SK-N-SH treated with all-trans-retinoic acid at 6 μM for 48 hours (cell line): ENCODE data around the gene ADAMTS9.
A peak's percentile ranks its signal among the peaks of the same experiment; 100 is the strongest.

Experiments used
- ATAC-seq: fragments of 200-7000 bp; cut with Tn5 transposase; 3 replicates; pipeline ENCODE4 v1.9.1; 2020; ENCODE audit warnings: mild to moderate bottlenecking, moderate library complexity
- BACH2 ChIP-seq: fragments of 250-450 bp; sonication (Bioruptor Pico); IDR thresholded peaks from 2 replicates; pipeline ENCODE4 v1.9.0; 2021; ENCODE audit warnings: mild to moderate bottlenecking, borderline replicate concordance
- CSDC2 ChIP-seq: fragments of 250-450 bp; sonication (Bioruptor Pico); IDR thresholded peaks from 2 replicates; pipeline ENCODE4 v1.5.0; 2020; ENCODE audit warnings: mild to moderate bottlenecking, moderate library complexity
- CSRNP3 ChIP-seq: fragments of 250-450 bp; sonication (Bioruptor Pico); IDR thresholded peaks from 2 replicates; pipeline ENCODE4 v1.5.1; 2021; ENCODE audit warnings: mild to moderate bottlenecking, moderate library complexity
- ESRRG ChIP-seq: fragments of 250-450 bp; sonication (Bioruptor Pico); IDR thresholded peaks from 2 replicates; pipeline ENCODE4 v1.6.1; 2021; ENCODE audit warnings: mild to moderate bottlenecking
- GLIS3 ChIP-seq: fragments of 250-450 bp; sonication (Bioruptor Pico); IDR thresholded peaks from 2 replicates; pipeline ENCODE4 v1.5.0; 2020; ENCODE audit warnings: mild to moderate bottlenecking, moderate library complexity
- ISL1 ChIP-seq: fragments of 250-450 bp; sonication (Bioruptor Pico); IDR thresholded peaks from 2 replicates; pipeline ENCODE4 v2.1.2; 2022; ENCODE audit warnings: mild to moderate bottlenecking, moderate library complexity
- OSR1 ChIP-seq: fragments of 250-450 bp; sonication (Bioruptor Pico); IDR thresholded peaks from 2 replicates; pipeline ENCODE4 v1.8.0; 2022; ENCODE audit warnings: moderate library complexity, mild to moderate bottlenecking, inconsistent platforms
- POU6F1 ChIP-seq: fragments of 250-450 bp; sonication (Bioruptor Pico); IDR thresholded peaks from 2 replicates; pipeline ENCODE4 v1.8.0; 2021; ENCODE audit warnings: low read depth, mild to moderate bottlenecking, moderate library complexity, borderline replicate concordance
- PPARA ChIP-seq: fragments of 250-450 bp; sonication (Bioruptor Pico); IDR thresholded peaks from 2 replicates; pipeline ENCODE4 v1.5.0; 2020; ENCODE audit warnings: mild to moderate bottlenecking, borderline replicate concordance
- SNAI2 ChIP-seq: fragments of 250-450 bp; sonication (Bioruptor Pico); IDR thresholded peaks from 2 replicates; pipeline ENCODE4 v1.5.0; 2020; ENCODE audit warnings: mild to moderate bottlenecking, moderate library complexity
- TCF4 ChIP-seq: fragments of 250-450 bp; sonication (Bioruptor Pico); IDR thresholded peaks from 2 replicates; pipeline ENCODE4 v1.8.0; 2021; ENCODE audit warnings: mild to moderate bottlenecking, moderate library complexity, borderline replicate concordance
- TSHZ2 ChIP-seq: fragments of 250-450 bp; sonication (Bioruptor Pico); IDR thresholded peaks from 2 replicates; pipeline ENCODE4 v1.5.0; 2020; ENCODE audit warnings: mild to moderate bottlenecking, moderate library complexity
- ZC3H10 ChIP-seq: fragments of 250-450 bp; sonication (Bioruptor Pico); IDR thresholded peaks from 2 replicates; pipeline ENCODE4 v1.5.1; 2021; ENCODE audit warnings: mild to moderate bottlenecking, moderate library complexity
- ZFP3 ChIP-seq: fragments of 250-450 bp; sonication (Bioruptor Pico); IDR thresholded peaks from 2 replicates; pipeline ENCODE4 v1.5.0; 2020; ENCODE audit warnings: mild to moderate bottlenecking, moderate library complexity
- ZNF565 ChIP-seq: fragments of 450-650 bp; formaldehyde crosslinking; conservative IDR thresholded peaks from 2 replicates; pipeline ENCODE4 v1.5.0; 2020; ENCODE audit warnings: low read depth, mild to moderate bottlenecking, moderate library complexity
- ZNF70 ChIP-seq: fragments of 450-650 bp; formaldehyde crosslinking; IDR thresholded peaks from 2 replicates; pipeline ENCODE4 v1.5.0; 2020; ENCODE audit warnings: mild to moderate bottlenecking, moderate library complexity
- ZNF8 ChIP-seq: fragments of 450-650 bp; formaldehyde crosslinking; IDR thresholded peaks from 2 replicates; pipeline ENCODE4 v1.5.0; 2020; ENCODE audit warnings: mild to moderate bottlenecking, moderate library complexity
- TF ChIP-seq, protein P1 (sequence below): fragments of 250-450 bp; sonication (Bioruptor Pico); IDR thresholded peaks from 2 replicates; pipeline ENCODE4 v1.8.0; 2020; ENCODE audit warnings: mild to moderate bottlenecking, moderate library complexity, borderline replicate concordance

The ADAMTS9 gene

DNA sequence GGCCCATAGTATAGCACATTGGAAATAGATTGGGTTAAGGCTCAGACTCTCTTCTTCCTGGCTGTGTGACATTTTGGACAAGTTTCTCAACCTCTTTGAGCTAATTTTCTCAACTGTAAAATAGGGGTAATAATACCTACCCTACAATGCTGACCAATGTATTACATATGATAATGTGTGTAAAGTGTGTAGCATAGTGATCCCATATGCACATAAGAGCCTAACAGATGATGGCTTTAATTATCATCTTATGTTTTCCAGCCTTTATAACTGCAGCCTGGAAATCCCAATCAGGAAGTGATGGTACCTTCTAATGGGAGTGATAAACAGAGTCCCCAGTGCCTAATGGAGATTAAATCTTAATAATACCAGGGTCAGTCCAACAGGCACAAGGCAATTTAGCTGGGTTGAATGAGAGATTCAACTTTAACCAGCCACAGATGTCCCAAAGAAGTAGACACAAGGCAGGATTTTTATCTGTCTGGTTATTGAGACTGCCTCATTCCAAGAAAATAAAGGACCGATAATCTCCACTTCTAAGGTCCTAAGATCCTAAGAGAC lies 12.0 kb downstream of the ADAMTS9 start (continued):
- peak; percentile 96 for TF ChIP-seq TSHZ2 (CRISPR knock-in tag)
- TF ChIP-seq, all 23 proteins: peak for 11

DNA sequence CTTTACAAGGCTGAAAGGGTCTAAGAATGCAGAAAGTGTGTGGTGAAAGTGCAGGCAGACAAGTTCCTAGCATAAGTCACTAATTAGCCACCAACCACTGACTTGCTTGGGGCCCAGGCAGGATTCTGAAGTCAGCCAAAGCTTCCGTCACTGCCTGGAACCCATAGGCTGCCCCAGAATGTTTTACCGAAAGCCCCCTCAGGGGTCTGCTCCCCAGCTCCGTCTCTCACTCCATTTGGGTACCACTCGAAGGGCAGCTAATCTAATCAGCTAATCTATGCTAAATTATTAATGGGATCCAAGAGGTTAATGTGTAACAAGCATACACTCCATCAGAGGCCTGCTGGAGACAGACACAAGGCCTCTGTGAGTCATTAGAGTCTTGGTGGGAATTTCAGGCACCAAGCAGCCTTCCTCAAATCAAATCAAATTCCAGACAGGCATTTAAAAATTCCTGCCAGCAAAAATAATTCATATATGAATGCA lies 13.2 kb downstream of the ADAMTS9 start:
- ATAC-seq, result peak; percentile 86
- peak; percentile 22; the same call in 1 of the 2 replicates for TF ChIP-seq ZNF8 (CRISPR knock-in tag)
- TF ChIP-seq ISL1, result peak; percentile 79
- peak; percentile 57; the same call in 1 of the 2 replicates for TF ChIP-seq CSDC2 (CRISPR knock-in tag)
- TF ChIP-seq ESRRG, result no peak
- 0 out of 2 replicates have a peak, but pooled peaks have one; percentile 54 for TF ChIP-seq ZNF565
- peak; percentile 91; the same call in 1 of the 2 replicates for TF ChIP-seq TSHZ2 (CRISPR knock-in tag)
- TF ChIP-seq ZFP3 (CRISPR knock-in tag), result peak; percentile 72
- TF ChIP-seq ZNF70 (CRISPR knock-in tag), result peak; percentile 16; the same call in 1 of the 2 replicates
- no peak for TF ChIP-seq SNAI2
- TF ChIP-seq TCF4, result peak; percentile 90
- TF ChIP-seq CSRNP3 (CRISPR knock-in tag), result peak; percentile 69; the same call in 1 of the 2 replicates
- TF ChIP-seq GLIS3 (CRISPR knock-in tag), result peak; percentile 81
- 0 out of 2 replicates have a peak, but pooled peaks have one; percentile 56 for TF ChIP-seq PPARA (CRISPR knock-in tag)
- no peak for TF ChIP-seq BACH2 (CRISPR knock-in tag)

GRCh38 chr3:64673159-64673715 lies 14.6 kb downstream of the ADAMTS9 start:
- no peak for TF ChIP-seq CSRNP3 (CRISPR knock-in tag)
- TF ChIP-seq ZNF70 (CRISPR knock-in tag), result no peak
- TF ChIP-seq, protein P1, sequence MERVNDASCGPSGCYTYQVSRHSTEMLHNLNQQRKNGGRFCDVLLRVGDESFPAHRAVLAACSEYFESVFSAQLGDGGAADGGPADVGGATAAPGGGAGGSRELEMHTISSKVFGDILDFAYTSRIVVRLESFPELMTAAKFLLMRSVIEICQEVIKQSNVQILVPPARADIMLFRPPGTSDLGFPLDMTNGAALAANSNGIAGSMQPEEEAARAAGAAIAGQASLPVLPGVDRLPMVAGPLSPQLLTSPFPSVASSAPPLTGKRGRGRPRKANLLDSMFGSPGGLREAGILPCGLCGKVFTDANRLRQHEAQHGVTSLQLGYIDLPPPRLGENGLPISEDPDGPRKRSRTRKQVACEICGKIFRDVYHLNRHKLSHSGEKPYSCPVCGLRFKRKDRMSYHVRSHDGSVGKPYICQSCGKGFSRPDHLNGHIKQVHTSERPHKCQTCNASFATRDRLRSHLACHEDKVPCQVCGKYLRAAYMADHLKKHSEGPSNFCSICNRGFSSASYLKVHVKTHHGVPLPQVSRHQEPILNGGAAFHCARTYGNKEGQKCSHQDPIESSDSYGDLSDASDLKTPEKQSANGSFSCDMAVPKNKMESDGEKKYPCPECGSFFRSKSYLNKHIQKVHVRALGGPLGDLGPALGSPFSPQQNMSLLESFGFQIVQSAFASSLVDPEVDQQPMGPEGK (CRISPR knock-in tag), result no peak
- TF ChIP-seq BACH2 (CRISPR knock-in tag), result no peak
- TF ChIP-seq ZC3H10, result no peak
- no peak for TF ChIP-seq ISL1
- no peak for TF ChIP-seq CSDC2 (CRISPR knock-in tag)
- TF ChIP-seq SNAI2, result no peak
- no peak for TF ChIP-seq ESRRG
- TF ChIP-seq ZNF565, result no peak
- no peak for TF ChIP-seq OSR1 (CRISPR knock-in tag)
- no peak for TF ChIP-seq ZFP3 (CRISPR knock-in tag)
- no peak for TF ChIP-seq POU6F1 (CRISPR knock-in tag)
- TF ChIP-seq TCF4, result no peak
- TF ChIP-seq ZNF8 (CRISPR knock-in tag), result no peak
- no peak for ATAC-seq
